Astrocyte of the hippocampus (primary cell): ENCODE measurements around the gene LIMS2.

Experiments used
- DNase-seq: peaks from one replicate; pipeline ENCODE4 v3.0.0; 2011; ENCODE audit warnings: low read depth, low spot score

Gene LIMS2

DNA sequence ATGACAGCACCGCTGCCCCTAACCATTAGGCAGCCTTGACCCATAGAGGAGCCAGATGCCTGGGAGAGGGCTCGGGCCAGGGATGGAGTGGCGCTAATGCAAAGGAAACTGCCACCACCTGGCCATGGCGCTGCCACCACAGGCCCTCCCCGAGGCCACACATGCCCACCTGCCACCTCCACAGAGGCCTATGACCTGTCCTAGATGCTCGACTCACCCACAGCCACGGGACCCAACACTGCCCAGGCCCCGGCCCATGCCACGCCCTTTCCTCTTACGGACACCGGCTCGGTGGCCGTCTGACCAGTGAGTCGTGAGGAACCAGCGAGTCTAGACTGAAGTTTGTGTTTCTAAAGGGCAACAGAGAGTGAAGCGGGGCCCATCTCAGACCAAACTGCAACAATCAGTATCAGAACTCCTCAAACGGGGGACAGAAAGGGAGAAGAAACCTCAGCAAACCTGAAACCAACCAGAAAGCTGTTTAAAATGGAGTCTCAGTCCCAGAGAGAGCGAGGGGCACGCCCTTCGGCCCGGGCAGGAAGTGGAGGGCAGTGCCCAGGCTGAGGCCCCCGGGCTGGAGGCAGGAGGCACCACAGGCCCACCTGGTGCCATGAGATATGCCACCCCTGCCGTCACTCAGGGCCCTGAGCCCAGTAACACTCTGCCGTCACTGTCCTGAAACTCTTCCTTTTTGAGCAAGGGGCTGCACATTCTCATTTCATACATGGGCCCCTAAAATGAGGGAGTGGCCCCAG is 28.7 kb downstream of the LIMS2 start:
- no peak for DNase-seq

DNA sequence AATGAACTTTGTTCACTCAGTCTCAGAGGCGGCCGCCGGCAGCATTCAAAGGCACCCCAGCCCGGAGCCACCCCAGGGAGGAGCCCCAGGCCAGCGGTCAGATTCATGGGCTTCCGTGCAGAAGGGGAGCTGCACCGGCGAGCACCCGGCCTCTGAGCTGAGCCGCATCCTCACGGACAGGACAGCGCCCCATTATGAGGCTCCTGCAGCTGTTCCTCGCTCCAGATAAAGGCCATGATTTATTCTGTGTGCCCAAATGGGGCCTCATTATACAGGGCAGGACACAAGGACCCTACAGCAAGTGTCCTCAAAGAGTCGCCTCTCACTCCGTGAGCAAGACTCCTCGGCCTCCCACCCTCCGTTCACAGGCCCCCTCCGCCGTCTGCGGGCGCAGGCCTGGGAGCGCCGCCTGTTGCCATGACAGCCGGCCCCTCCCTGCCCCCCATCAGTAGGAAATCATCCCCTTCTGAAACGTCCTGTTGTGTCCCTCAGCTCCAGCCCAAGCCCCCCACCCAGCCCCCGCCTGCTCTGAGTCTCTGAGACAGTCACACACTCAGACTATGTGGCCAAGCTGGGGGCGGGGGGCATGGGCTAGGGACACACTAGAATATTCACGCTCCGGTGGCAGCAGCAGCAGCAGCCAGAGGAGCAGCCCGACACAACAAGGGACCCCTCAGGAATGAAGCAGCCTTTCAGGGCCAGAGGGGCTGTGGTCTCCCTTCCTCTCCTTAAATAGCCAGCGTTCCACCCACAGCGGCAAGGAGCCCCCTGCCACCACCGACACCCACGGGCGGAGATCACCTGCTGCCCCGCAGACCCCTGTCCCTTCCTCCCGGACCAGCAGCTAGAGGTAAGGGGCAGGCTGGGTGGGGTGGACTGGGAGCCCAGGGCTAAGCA is 29.7 kb downstream of the LIMS2 start, which contains the start of gene GPR17:
TSS of gene GPR17 (plus strand) at position 759 of the 897 bp plus-strand sequence. CDS start 4,583 bp downstream, outside the sequence.
- DNase-seq: no peak

DNA sequence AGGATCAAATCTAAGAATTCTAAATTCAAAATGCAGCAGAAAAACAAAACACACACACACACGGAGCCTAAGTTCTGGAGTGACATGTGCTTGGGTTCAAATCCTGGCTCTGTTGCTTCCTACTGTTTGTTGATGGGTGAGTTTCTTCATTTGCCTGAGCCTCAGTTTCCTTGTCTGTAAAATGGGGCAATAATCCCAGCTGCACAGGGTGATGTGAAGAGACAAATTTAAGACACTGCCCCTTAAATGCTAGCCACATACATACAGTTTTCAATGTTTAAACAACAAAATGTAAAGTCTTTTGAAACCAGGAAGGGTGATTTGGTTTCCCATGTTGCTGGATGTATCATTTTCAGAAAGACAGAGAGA is 30.3 kb downstream of the LIMS2 start:
- DNase-seq: no peak

DNA sequence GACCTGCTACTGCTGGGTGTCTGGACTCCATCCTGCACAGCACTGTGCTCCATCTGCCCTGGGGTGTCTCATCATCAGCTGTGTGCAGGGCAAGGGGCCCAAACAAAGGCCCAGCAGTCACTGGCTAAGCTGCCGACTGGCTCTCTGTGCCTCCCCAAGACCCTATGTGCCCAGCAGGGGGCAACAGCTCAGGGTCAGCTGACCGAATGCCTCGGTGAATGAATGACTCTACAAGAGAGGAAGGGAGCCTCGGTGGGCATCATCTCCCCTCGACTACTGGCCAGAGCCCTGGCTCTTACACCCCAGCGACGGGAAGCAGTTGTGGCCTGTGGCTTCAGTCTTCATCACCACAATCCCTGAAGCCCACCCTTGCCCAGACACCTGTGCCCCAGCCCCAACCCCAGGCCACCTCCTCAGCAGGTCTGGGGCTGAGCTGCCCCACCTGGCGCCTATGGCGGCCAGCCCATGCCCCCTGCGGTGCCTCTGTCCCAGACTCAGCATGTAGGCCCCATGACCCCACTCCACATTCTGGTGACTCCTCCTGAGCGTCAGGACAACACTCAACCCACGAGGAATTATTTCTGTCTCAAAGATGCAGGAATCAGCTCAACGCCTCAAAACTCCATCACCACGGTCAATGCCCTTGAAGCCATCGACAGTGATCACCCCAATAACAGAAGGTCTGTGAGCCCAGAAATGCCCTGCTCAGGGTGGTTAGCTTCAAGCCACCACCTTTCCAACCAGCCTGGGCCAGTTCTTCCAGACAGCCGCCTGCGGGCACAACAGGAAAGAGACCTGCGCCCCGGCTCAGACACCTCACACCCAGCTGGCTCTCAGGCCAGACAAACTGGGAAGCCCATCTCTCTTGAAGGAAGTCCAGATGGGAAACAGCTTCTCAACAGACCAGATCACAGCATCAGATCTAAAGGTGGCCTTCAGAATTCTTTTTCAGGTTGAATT is 31.0 kb downstream of the LIMS2 start:
- DNase-seq: no peak

DNA sequence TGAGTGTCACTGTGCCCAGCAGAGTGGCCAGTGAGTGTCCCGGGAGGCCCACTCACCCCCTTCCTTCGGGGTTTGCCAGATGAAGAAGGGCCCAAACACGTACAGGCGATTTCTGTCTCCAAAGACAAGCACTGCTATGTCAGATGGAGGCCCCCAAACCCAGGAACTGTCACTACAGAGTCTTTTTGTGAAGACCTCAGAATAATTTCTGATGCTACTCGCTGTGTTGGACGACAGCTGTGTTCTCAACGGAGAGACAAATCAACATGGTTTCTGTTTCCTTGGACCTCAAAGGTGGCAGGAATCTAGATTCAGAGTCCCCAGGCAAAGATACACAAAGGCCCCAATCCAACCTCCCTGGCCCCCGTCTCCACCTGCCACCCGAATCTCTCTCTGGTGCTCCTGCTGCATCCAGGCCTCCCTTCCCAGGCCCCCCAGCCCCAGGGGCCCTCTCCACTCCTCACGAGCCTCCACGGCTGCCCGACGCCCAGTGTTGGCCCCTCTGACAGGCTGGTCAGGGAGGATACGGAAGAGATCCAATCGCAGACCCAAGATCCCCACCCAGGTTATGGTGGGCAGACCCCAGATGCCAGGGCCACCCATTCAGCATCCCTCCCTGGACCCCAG is 31.8 kb downstream of the LIMS2 start:
- no peak for DNase-seq

DNA sequence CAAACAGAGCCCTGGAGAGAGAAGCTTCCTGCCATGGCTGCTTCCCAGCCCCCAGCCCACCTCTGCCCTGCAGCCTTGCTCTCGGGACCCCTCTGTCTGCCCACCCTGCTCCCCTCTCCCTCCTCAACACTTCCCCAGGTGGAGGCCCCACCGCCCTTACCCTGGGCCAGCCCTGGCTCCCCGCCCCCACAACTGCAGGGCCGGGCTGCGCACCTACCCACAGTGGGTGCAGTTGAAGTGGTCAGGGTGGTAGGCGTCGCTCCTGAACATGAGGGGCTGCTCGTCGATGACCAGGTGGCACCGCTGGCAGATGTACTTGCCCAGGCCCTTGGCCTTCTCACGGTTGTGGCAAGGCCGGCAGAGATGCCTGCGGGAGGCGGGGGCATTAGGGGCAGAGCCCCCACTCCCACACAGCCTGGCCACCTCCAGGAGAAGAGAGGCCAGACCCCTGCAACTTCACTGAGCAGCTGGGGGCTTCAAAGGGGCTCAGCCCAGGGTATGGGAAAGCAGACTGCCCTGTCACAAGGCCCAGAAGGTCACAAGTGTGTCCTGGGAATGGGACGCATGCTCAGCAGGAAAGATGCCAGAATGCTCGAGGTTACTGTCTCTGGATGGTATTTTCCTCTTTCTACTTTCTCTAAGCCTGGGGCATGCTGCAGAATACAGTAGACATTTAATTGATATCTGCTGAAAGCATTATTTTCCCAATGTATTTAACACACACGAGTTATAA is 32.5 kb downstream of the LIMS2 start:
- DNase-seq: no peak

DNA sequence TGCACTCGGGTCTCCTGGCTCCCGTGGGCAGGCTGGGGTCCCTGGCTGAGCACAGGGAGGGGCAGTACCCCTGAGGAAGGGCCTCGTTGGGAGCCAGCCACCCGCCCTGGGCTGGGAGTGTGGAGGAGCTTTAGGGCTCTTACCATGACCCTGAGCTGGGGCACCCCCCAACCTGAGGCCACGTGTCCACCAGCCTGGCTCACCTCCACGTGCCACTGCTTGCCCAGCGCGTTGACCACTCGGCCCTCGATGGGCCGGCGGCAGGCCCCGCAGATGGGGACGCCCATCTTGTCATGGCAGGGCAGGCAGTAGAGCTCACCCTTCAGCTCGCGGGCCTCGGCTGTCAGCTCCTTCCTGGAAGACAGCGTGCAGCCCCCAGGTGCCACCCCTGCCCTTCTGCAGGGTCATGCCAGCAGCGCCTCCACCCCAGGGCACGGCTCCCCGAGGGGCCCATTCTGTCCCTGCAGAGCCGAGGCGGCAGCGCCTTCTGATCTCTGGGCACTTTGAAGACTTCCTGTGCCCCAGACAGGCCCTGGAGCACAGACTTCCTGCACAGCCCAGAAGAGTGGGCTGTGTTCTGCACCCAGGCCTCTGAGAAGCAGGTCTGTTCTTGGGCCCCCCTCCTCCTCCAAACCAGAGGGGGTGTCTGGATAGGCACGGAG is 33.4 kb downstream of the LIMS2 start:
- DNase-seq: no peak

DNA sequence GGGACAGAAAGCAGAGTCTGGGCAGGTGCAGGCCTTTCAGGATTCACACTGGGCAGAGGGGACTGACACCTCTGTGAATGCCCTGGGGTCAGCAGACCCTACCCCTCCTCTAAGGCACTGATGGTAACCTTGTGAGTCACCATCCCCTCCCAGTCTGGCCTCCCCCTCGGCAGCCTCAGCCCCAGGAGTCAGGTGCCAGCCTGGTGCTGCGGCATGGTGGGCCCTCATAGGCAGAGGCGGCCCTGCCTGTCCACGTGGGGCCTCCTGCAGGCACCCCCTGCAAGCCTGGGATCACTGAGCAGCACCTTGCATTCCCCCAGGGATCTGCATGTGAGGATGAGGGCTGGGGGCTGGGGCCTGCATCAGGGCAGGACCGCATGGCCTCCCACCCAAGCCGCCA is 34.2 kb downstream of the LIMS2 start:
- DNase-seq: no peak

DNA sequence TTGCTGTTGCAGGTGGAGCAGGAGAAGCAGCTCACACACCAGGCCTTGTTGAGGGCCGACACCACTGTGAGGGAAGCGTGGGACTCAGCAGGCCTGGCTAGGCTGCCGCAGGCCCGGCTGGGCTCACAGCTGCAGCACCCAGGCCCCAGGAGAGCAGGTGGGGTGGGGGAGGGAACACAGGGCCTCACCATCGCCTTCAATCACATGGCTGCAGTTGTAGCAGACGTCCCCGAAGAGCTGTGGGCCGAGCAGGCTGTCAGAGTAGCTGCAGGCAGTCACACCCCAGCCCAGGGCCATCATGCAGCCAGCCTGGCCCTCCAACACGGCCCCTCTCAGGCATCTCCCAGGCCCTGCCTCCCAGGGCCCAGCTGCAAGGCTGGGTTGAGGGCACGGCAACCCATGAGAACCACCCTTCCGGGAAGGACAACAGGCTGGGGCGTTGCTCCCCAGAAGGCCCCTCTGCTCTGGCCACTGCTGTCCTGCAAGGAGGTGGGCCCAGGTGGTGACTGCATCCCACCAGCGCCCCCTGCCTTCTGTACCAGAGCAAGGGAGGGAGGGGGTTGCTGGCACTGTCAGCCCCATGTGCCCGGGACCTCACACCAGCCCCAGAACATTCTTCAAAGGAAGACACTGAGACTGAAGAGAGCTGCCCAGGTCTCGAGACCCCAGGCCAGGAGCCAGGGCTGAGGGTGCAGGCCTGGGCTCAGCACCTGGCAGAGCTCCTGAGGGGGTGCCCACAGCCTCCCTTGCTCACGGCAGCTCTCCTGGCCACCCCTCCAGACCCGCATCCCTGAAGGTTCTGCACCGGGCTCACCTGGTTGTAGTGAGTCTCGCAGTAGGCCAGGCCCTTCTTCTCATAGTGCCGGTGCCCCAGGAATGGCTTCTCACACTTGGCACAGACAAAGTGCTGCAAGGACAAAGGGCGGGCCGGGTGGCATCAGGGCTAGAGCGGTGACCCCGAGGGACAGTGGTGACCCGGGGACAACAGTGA is 35.0 kb downstream of the LIMS2 start:
- DNase-seq: no peak

DNA sequence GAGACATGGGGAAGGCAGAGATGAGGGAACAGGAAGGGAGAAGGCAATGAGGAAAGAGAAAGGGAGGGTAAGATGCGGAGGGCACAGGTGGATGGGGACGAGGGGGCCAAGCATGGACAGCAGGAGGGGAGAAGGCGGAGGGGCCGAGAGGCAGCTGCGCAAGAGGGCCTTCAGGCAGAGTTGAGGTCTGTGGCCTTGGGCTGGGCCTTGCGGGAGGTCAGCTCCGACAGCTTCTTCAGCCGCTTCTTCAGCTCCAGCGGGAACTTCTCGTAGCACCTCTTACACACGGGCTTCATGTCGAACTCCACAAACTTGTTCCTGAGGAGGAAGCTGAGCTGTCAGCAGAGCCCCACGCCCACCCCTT is 36.2 kb downstream of the LIMS2 start:
- no peak for DNase-seq

DNA sequence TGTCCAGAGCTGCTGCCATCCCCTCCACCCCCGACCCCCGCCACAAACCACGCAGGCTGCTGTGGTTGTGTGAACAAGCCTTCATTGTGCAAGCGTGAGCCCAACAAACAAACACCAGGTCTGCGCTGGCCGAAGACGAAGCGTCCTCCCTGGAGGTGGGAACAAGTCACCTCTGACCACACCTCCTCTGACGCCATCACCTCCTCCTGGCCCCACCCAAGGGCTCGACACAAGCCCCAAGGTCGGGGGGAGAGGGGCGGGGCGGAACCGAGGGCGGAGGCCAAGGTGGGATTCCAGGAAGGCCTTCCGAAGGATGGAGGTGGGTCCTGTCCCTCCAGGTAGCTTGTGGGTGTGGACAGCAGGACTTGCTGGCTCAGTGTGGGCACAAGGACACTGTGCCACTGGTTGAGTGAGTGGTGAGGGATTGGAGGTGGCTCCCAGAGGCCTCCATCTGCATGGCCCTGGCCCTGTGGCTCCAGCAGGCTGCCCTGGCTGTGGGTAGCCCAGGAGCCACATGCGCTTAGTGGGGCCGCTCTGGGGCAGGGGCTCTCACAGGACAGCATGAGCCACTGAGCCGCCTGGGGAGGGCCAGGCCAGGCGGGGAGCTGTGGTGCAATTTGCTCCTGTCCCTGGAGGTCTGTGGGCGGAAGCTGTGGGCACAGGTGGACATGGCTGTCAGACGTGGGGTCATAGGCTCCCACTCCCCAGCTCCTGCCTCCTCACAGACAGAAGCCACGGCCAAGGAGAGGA is 36.8 kb downstream of the LIMS2 start:
- DNase-seq: peak; percentile 37

DNA sequence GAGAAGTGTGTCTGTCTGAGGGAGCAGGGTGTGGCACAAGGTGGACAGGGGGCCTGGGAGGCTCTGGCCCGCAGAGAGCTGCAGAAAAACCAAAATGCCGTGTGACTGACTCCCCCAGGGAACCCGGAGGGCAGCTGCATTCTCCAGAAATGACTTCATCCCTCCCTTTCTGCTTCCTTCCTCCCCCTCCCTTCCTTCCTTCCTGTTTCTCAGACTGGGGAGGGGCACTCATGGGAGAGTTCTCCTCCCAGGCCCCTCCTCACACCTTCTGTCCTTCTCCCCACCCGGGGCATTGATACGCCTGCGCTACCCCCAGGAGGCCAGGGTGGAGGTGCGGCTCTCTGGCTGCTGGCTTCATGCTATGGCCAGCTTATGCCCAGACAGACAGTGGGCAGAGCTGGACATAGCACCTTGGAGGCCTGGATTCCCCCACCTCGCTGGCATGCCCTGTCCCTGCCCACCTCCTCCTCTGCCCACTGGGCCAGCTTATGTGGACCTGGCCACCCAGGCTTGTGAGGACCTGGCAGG is 37.5 kb downstream of the LIMS2 start:
- DNase-seq: peak; percentile 83

DNA sequence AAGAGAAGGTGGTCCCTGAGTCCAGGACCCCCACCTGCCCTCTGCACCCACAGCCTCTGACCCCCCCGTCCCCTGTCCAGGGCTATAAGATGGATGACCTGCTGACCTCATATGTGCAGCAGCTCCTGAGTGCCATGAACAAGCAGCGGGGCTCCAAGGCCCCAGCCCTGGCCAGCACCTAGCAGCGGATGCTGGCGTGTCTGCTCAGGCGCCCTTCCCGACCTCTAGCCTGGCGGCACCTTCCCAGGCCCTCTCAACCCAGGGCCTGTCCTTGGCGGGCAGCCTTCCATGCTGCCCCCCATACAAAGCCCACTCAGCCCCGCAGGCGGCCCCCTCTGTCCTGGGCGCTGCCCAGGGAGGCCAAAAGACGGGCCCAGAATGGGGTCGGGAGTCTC is 38.1 kb downstream of the LIMS2 start:
- DNase-seq: no peak

DNA sequence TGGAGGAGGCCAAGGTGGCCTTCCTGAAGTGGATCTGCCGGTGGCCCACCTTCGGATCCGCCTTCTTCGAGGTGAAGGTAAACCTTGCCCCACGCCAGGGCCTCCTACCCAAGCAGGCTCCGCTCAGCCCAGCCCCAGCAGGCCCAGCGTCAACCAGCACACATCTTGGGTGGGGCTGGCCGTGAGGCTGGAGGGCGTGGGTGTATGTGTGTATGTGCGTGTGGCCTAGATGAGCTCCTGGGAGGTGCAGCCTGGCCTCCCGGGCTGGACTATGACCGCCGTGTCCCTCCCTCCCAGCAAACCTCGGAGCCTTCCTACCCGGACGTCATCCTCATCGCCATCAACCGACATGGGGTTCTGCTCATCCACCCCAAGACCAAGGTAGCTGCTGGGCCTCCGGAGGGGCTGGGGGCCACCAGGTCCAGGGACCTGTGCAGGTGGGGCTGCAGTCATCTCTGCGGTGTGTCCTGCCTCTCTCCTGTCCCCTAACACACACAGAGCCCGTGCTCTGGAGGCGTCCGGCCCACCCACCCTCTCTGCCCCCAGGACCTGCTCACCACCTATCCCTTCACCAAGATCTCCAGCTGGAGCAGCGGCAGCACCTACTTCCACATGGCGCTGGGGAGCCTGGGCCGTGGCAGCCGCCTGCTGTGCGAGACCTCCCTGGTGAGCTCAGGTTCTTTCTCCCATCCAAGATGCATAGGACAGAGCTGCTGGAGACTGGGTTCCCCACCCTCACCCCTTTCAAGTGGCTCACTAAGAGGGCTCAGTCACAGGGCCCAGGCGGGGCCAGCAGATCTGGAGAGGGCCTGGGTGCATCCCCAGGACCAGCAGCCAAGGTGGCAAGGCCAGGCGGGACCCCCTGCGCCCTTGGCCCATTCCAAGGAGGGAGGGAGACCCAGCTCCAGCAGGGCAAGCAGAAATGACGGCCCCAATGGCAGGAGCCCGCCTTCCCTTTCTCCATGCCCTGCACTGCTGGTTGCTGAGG is 38.8 kb downstream of the LIMS2 start:
- no peak for DNase-seq

DNA sequence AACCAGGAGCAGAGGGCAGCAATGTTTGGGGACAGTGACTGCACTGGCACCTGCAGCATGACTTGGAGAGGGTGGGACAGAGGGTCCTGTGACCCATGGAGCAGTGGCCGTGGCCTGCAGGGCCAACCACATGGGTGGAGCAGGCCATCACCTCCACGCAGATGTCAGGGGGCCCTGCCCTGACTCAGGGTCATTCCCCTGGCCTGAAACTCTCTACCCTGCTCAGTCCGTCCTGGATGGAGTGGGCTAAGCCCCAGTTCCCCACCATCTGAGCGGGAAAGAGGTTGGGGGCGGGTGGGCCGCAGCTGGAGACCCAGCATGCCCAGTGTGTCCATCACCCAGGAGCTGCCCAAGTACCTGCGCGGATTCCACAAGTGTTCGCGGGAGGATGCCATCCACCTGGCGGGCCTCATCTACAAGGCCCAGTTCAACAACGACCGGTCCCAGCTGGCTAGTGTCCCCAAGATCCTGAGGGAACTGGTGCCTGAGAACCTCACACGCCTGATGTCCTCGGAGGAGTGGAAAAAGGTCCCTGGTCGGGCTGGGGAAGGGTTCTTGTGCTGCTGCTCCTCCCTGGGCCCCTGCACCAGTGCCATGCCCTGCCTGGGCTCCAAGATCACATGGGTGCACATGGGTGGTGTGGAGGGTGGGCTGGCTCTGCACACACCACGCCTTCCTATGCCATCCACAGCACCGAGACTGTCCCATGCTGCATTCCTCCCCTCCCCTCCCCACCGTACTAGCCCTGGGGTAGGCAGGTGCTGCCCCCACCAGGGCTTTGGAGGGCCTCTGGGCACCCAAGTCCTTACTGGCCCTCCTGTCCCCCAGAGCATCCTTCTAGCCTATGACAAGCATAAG is 39.7 kb downstream of the LIMS2 start:
- DNase-seq: no peak
